HG03460 (cell line): ENCODE results near the gene DAPK2.
"Not testable (repeated sequence)": the region's sequence is repeated elsewhere in the genome, so short reads cannot be mapped to it uniquely, and the experiment has no call there.

ENCODE experiments used
- ATAC-seq: cut with Tn5 transposase; IDR thresholded peaks from one replicate; pipeline ENCODE4 v1.9.1; 2021; ENCODE audit not compliant: unreplicated experiment

Gene DAPK2

DNA sequence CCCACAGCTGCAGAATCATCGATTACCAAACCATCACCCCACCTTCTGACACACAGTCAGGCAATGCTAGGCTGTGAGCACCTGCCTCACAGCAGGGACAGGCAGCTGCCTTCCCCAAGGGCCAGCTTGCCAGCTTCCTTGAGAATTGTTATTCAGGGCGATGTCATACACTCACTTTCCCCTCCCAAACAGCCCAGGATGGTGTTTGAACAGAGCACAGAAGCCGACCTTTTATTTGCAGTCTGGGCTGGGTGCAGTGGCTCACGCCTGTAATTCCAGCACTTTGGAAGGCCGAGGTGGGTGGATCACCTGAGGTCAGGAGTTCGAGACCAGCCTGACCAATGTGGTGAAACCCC lies 128.0 kb downstream of the DAPK2 start:
- ATAC-seq = no peak

DNA sequence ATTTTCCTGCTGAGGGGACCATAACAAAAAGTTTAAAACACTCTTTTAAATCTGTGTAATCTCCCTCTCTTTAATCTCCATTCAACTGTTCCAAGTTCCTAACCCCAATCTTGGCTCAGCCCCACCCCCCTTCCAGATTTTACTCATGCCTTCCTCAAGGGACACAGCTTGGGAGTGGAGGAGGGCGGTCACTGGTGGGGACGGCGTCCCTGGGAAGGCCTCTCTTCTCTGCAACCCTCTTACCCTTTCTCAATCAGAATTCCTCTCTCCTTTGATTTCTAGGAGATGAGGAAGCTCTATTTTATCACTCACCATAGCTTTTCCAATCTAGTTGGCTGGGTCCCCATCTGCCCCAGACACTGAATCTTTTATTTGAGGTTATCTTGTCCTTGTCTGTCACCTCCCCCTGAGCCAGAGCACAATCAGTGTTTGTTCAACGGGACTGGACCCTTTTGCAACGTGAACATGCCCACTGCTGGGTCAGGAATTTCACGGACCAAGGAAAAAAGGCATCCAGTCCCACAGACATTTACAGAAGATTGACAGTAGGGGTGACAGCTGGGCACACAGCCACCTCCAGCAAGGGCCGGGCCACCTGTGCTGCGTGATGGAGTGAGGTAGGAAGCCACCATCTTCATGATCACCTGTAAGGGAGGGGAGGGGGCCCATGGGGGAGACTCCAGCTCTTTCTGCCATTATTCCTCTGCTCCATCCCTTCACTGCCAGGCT lies 128.5 kb downstream of the DAPK2 start:
- no peak for ATAC-seq

DNA sequence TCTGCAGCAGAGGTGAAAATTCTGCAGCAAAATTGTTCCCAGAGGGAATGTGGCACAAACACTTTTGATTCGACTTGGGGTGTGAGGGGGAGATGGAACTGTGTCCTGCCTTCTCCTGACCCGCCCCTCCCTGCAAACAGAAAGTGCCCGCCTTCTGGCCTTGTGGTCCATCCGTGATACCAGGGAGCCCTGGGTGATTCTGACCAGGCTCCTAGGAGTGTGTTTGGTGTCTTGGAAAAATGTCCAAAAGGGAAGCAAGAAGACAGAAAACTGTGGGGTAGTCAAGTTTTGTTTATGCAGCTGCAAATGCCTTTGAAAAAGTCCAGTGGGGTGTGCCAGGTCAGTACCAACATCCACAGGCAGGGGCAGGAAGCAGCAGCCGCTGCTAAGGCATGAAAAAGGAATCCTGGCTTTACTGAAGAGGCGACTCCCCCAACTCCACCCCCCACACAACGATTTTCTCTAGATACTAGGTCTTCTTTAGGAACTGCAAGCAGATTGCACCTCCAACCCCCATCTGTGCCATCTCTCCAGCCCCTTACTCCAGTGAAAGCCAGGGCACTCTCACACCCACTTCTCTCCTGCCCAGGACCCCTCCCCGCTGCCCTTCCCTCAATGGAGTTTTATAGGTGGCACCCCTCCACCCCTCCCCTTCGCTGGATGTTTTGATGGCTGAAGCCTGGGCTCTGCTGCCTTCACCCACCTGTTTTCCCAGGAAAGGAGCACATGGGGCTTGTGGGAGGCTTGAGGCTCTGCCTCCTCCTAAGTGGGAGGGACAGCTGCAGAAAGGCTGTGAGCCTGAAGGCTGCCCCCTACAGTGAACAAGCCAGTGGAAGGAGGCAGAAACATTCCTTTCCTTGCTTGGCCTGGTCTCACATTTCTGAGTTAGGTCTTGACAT lies 130.2 kb downstream of the DAPK2 start:
- ATAC-seq = no peak

DNA sequence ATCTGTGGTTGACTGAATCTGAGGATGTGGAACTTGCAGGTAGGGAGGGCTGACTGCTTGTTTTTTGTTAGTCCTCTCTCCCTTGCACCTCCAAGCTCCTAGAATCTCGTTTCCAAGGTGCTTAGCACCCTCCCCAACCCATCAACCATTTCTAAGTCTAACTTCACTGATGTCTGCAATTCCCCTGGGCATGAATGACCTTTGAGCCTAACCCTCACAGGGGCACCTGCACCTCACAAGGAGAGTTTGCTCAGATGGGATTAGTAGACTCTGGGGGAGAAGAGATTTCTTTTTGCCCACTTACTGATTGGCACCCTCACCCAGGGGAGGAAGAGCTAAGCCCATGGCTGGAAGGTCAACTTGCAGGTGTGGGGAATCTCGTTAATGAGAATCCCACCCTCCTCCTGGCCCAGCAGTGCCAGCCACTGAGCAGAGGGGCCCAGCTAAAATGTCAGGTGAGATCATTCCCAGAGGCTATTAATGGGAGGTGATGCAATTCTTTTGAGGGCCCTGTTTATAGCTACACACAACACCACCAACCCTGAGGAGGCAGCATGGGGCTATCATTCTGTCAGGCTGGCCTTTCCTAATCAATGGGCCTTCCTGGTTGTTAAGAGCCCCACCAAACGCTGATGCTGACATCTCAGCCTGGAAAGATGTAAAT lies 130.9 kb downstream of the DAPK2 start:
- no peak for ATAC-seq

DNA sequence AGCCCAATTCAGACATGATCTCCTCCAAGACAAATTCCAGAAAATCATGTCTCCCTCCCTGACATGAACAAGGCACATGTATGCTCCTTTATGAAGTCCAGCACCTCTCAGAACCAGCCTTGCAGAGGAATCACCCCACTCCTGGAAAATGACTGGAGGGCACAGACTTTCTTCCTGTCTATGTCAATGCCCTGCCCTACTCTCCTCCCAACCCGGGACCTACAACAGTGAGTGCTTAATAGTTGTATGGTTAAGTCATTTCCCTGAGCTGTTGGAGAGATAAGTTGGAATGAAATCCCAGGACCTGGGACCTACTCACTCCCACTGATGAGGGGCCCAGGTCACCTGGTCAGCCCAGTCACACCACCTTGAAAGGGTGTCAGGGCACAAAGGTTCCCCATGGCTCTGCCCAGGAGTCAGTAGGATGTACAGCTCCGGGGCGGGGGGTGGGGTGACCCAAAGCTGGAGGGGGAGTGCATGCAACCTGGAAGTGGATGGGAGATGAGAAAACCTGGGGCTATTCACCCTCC lies 132.4 kb downstream of the DAPK2 start:
- ATAC-seq = no peak

DNA sequence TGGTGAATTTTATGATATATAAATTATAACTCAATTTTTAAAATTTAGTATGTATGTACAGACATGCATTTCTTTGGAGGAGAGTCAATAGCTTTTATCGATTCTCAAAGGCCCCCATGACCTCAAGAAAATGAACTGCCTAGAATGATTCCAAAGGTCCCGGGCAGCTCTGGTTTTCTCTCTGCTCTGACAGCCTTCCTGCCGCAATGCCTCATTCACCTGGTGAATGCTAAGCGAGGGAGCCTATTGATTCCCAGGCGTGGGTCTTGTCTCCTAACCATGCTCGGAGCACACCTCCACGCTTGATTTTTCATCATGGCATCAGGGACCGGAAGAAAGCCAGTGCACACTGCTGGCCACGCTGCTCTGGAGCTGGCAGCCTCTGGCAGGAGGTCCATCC lies 132.9 kb downstream of the DAPK2 start:
- no peak for ATAC-seq

DNA sequence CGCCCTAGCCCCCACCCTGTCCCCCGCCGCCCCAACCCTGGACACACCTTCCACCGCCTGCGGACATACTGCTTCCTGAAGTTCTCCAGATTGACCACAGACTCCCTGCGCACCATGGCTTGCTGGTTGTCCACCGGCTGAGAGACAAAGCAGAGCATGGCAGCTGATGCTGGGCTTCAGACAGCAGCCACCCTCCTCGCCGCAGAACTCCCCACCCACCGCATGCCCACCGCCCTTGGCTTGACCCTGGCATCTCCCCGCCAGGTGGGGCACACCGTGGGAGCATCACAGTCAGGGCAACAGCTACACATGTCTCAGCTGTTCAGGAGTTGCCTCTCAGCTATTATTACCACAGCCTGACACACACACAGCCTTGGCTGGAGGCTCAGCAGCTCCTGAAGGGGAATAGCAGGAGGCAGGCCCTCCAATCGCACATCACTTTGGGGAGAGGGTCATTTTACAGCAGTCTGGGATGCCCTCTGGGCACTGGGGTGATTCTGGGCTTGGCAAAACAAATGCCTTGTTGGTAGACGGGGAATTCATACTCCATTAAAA lies 134.1 kb downstream of the DAPK2 start:
- no peak for ATAC-seq

DNA sequence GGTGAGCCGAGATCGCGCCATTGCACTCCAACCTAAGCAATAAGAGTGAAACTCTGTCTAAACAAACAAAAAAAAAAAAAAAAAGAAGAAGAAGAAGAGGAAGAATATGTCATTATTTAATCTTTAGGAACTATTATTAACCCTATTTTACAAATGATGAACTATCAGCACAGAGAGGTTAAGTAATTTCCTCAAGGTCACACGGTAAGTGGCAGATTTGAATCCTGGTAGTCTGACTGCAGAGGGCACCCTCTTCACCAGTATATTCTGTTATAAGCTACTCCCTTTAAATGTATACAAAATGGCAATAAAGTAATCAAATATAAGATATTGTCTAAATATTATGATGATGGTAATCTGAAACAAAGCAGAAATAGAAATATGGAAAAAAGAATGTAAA lies 135.1 kb downstream of the DAPK2 start:
- no peak for ATAC-seq

DNA sequence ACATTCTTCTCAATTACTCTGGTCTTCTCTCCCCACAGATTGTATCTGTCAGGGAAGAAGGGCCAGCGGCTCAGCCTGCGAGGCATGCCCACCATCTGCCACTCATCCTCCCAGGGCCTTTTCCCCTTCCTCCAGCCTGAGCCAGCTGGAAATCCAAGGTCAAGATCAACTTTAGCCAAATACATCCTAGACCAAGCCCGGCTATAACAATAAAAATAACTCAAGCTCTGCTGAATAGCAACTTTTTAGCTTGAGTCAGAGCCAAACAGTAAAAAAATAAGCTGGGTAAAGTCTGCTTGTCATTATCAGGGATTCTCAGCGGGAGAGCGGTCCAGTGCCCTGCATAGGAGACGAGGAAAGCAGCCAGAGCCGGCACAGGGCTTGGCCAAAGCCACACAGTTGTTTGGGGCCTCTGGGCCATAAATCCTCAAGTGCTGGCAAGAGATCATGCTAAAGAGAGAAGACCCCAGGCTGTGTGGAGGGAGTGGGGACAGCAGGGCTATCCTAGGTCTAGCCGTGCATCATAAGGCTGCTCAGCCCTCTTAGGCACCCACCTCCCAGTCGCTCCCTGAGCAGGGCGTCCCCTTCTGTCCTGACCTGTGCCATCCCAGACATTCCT lies 136.4 kb downstream of the DAPK2 start:
- no peak for ATAC-seq

DNA sequence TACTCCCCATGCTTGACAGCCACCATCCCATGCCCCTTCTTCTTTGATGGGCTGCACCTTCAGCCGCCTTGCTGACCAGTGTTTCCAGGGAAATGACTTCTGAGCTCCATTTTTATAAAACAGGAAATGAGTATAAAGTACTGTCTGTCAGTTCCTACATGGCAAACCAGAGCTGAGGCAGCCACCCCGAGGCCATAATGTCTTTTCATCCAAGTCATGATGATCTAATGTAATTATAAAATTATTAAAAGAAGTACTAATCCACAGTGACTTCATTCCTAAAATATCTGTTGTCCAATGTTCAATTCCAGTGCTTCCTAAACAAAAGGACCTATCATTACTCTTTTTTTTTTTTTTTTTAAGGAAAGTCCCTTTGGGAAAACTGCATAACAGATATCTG lies 137.3 kb downstream of the DAPK2 start:
- no peak for ATAC-seq

DNA sequence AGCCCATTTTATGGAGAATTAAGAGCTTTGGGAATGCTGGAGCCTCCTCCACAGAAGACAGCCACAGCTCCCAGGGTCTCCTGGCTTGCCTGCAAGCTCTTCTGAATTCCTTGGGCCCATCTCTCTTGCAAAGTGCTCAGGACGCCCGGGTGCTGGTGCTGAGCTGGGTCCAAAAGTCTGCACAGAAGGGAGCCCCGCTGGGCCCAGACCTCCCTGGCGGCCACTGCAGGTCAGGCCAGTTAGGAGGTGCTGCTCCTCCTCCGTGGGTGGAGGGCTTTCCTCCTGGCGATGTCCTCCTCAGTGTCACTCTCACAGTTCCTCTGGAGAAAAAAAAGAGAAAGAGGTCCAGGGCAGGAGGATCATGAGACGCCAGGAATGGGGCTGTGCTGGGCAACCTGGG lies 138.0 kb downstream of the DAPK2 start:
- no peak for ATAC-seq

DNA sequence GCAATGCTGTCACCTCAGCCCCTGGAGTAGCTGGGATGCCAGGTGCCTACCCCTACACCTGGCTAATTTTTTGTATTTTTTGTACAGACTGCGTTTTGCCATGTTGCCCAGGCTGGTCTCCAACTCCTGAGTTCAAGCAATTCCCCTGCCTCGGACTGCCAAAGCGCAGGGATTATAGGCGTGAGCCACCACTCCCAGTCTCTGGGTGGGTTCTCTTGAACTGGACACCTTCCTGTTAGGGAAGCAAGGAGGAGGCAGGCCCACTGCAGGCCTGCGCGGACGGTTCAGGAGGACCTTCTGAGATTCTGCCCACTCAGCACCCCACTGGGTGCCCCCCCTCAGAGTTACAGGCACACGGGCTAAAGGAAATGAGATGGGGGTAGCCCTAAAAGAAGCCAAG lies 138.8 kb downstream of the DAPK2 start:
- no peak for ATAC-seq

DNA sequence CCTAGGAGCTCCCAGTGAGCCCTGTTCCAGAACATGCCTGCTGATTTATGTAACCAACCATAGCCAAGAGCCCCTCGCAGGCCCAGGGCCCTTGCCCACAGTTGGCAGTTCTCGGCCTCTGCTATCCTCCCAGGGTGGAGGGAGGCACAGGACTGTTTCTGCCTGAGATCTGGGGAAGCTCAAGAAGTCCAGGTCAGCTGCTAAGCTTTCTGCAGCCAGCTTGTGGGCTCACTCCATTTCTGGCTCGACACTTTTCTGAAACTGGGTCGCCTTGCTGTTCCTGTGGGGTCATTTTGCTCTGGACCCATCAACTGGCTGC lies 140.1 kb downstream of the DAPK2 start:
- no peak for ATAC-seq

DNA sequence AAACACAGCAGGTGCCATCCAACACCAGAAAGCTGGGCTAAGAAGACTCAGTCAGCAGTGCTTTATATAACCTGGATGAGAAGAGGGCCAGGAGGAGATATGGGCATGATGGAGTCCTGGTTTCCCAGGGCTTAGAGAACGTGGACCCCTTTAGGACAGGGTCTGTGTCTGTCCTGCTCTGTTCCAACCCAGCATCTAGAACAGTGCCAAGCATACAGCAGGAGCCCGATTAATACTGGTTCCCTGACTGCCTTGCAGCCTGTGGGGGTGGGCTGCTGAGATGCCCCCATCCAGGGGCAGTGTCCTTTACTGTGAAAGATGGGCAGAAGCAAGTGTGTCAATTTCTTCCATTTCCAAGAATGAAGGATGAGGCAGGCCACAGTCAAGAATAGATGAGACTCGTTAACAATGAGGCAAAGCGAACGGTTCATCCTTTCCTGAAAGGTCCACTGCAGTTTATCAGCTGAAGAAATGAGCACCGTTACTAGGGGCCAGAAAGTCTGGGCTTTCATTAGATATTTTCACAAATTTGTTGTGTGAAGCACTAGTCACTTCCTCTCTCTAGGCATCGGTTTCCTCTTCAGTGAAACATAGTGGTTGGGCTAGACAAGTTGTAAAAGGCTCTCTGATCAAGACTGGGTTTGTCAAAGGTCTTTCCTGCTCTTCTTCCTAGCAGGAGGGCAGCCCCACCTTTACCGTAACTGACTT lies 140.6 kb downstream of the DAPK2 start:
- no peak for ATAC-seq

DNA sequence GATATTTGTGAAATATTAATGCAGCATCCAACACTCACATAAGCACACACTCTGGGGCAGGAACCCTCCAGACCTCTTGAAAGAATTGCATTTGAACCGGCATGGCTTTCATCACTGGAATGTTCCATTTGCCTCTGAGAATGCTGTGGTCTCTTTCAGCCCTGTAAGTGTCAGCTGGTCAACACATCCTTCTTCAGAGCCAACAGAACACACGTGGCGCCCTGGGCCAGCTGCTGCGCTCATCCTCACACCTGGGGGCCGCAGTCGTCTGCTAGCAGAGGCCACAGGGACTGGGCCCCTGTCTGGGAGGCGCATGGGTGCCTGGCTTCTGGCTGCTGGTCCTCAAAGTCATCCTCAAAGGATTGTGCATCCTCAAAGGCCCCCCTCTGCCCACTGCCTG lies 141.2 kb downstream of the DAPK2 start:
- ATAC-seq = no peak

DNA sequence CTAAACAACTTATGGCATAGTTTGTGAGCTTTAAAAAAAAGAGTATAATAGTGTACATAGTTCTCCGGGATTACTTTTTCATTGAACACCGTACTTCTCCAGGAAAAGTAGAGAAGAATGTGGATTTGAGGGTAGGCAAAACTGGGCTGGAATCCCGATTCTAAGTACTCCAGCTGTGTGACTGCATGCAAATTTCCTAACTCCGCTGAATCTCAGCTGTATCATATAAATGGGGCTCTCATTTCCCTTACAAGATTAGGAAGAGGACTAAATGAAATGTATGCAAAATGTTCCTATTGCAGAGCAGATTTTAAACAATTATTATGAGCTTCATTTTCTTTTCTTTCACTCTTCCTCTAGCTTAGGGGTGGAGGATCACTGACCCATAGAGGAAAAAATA lies 142.2 kb downstream of the DAPK2 start:
- ATAC-seq = no peak

DNA sequence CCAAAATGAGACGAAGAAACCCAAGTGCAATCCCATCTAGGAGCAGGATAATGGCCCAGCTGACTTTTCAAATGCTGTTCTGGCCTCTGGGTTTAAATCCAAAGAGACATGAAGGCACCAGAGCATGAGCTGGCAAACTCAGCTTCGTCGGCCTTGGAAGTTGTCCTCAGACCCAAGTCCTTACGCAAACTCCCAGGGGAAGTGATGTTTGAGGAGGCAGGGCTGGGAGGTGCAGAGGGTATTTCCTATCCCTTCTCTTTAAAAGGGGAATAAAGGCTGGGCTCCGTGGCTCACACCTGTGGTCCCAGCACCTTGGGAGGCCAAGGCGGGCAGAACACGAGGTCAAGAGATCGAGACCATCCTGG lies 143.6 kb downstream of the DAPK2 start:
- ATAC-seq = no peak

DNA sequence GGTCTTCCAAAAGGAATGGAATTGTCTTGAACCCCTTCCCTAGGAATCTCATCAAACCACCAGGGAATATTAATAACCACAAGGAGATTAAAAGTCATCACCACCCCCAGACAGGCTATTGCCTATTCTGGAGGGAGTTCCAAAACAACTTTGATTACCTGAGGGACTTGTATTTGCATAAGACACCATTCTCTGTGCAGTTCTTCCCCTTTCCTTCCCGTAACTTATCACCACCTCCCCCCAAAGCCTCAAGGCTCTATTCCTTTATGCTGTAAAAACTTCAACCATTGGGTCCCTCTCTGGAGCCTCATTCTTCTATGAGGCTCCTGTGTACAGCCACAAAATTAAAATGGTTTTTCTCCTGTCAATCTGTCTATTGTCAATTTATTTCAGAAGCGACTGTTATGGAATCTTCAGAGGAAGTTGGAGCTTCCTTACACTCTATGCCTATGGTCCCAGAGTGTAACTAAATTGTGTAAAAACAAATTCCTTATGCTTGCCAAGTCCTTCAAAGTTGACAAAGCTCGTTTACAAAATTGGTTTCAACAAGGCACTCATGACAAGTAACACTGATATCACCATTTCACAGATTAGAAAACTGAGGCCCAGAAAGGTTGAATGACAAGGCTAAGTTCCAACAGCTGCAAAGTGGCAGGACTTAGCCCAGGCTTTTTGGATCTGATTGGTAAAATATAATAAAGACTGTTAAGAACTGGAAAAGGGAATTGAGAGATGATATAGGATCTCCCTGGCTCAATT lies 144.2 kb downstream of the DAPK2 start:
- ATAC-seq = no peak

DNA sequence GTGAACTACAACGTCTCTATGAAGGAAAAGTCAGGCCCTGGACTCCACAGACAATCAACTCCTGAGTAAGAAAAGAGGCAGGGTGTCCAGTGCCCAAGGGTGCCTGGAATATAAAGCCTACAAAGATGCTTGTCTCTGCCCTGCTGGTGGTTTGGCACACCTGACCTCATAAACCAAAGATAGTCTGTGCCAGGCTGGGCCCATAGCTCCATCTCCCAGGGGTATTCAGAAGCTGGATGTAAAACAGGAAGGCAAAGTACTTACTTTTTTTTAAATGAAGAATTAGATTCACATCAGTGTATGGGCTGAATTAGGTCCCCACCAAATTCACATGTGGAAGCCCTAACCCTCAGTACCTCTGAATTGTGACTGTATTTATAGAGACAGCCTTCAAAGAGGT lies 146.0 kb downstream of the DAPK2 start:
- no peak for ATAC-seq

DNA sequence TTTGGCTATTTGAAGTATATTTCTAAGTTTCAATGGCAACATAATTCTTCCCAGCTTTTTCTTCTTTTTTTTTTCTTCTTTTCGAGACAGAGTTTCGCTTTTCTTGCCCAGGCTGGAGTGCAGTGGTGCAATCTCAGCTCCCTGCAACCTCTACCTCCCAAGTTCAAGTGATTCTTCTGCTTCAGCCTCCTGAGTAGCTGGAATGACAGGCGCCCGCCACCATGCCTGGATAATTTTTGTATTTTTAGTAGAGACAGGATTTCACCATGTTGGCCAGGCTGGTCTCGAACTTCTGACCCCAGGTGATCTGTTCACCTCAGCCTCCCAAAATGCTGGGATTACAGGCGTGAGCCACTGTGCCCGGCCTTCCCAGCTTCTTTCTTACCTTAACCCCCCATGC lies 146.7 kb downstream of the DAPK2 start:
- ATAC-seq = not testable (repeated sequence)
